22Rv1 (cell line): ENCODE measurements around the gene ZNF358.

Experiments
- H3K27ac ChIP-seq: fragments of 450-650 bp; 2 replicates; pipeline ENCODE4 v1.5.1; 2017
- CTCF ChIP-seq: fragments of 450-650 bp; IDR thresholded peaks from 2 replicates; pipeline ENCODE4 v1.5.1; 2017; ENCODE audit warnings: mild to moderate bottlenecking
- ZFX ChIP-seq: fragments of 450-650 bp; IDR thresholded peaks from 2 replicates; pipeline ENCODE4 v1.6.1; 2017; ENCODE audit warnings: antibody characterized with exemption, borderline replicate concordance

The ZNF358 gene

DNA sequence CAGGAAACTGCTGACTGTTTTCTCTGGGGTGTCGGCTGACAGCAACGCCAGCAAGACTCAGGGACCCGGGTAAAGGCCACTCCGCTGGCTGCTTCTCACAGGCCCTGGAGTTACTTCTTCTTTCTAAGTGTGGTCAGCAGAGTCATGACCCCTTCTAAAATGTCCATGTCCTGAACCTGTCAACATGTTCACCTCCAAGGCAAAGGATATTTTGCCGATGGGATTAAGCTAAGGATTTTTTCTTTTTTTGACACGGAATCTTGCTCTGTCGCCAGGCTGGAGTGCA, 35.0 kb upstream of the ZNF358 start:
- no peak overlapping the region for H3K27ac ChIP-seq
- no peak for TF ChIP-seq ZFX
- TF ChIP-seq CTCF: no peak

DNA sequence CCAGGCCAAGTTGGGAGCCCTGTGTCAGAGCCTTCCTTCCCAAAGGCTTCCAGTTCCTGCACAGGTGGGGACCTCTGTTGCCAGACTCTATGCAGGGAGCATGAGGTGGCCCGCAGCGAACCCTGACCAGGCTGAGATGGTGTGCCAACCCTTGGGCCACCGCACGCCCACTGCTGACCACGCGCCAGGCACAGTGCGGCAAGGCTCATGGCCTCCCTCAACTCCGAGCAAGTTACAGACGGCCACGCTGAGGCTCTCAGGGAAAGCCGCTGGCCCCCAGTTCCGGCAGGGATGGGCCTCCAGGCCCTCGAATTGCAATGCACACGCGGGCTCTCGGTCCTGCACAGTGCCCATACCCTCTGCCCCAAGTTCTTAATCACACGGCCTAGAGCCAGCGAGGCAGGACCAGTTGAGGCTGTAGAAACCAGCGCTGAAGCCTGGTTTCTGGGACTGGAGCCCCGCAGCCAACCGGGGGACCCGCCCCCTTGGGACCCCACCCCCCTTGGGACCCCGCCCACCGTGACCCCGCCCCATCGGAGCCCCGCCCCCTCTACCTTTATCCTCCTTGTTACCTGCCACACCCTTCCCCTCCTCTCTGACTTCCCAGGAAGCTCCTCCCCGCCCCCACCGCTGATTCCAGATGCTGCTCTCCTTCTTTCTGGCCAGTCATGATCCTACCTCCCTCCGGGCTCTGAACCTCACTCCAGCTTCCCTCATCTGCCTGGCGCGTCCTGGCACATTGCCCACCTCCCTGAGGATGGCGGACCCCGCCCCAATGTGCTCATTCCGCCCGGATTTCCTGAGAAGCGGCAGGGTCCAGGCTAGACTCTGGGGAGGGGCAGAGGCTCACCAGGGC, 33.1 kb upstream of the ZNF358 start:
- no peak for TF ChIP-seq ZFX
- no peak for TF ChIP-seq CTCF
- no peak overlapping the region for H3K27ac ChIP-seq

- no peak for TF ChIP-seq ZFX
- TF ChIP-seq CTCF: no peak
- no peak overlapping the region for H3K27ac ChIP-seq
These were observed 32.1 kb upstream of the ZNF358 start for GRCh38 chr19:7483720-7484201.

- H3K27ac ChIP-seq: no peak overlapping the region
- TF ChIP-seq CTCF (no peak), ZFX (no peak)
These were observed 29.0 kb upstream of the ZNF358 start for GRCh38 chr19:7486923-7487322.

DNA sequence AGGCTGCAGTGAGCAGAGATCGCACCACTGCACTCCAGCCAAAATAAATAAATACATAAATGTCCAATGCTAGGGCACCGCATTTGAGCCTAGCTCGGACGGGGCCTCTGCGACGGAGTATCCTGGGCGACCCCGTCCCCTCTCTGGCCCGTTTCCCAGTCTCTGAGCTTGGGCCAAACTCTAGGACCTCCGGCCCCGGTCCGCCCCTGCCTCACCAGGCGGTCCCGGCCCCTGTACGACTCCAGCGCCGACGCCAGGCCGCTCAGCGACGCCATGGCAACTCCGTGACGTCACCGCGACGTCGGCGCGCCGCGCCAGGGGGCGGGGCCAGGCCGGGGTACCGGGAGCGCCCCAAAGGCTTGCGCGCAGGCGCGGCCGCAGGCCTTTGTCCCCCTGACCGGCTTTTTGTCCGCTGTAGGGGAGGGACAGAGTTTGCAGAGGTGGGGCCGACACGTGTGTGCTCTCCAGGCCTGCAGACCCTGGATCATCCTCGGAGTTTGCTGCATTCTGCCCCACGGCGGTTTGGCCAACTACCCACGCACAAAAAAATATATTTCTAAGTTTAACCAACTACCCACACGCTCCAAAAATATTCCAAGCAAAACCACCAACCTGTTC, 27.1 kb upstream of the ZNF358 start, which contains the start of gene PEX11G:
TSS of gene PEX11G (minus strand) at position 300 of the 618 bp plus-strand sequence. CDS start at position 275, 25 bp downstream.
- TF ChIP-seq ZFX: no peak
- TF ChIP-seq CTCF: no peak
- peak within 1 kb of the TSS; percentile 80 for H3K27ac ChIP-seq

DNA sequence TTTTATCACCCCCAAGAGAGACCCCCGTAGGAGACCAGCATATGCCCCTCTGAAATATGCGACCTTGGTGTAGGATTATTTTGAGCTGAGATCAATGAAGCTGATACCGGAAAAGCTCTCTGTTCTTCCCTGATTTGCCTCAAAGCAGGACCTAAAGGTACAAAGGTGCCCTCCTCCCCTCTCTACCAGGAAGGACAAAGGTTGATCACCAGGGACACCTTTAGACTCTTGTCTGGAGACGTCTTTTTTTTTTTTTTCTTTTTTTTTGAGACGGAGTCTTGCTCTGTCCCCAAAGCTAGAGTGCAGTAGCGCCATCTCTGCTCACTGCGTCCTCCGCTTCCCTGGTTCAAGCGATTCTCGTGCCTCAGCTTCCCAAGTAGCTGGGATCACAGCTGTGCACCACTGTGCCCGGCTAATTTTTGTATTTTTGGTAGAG, 26.3 kb upstream of the ZNF358 start:
- H3K27ac ChIP-seq: peak overlapping the region; percentile 80
- TF ChIP-seq CTCF: peak; percentile 35
- no peak for TF ChIP-seq ZFX

GRCh38 chr19:7492142-7492541, 23.8 kb upstream of the ZNF358 start:
- H3K27ac ChIP-seq: no peak overlapping the region
- TF ChIP-seq ZFX (no peak), CTCF (no peak)
